Activated CD8-positive, alpha-beta T cell treated with anti-CD3 and anti-CD28 coated beads for 36 hours (primary cell): ENCODE measurements around the gene ITSN2. TPM values are rescaled to one million over a fixed set of nuclear protein-coding genes. Genes with fewer than 3 reads are reported as not detected.

Source experiments
- ATAC-seq: fragments of 200-7000 bp; cut with Tn5 transposase; one replicate; pipeline ENCODE4 v1.10.0; 2021; ENCODE audit warnings: mild to moderate bottlenecking, moderate library complexity
- CTCF ChIA-PET: fragments of 350-600 bp; sonication (Branson Sonifier 250); formaldehyde crosslinking; loops from one replicate; lab custom pipeline; 2021; ENCODE audit warnings: antibody characterized with exemption; lab: Charles Lee
- POLR2A ChIA-PET: fragments of 350-600 bp; sonication (Branson Sonifier 250); formaldehyde crosslinking; loops from one replicate; lab custom pipeline; 2021; ENCODE audit warnings: antibody characterized with exemption; lab: Charles Lee
- DNase-seq: peaks from one replicate; pipeline ENCODE4 v3.0.0-alpha.2; 2020
- H3K27ac Mint-ChIP-seq: one replicate; pipeline ENCODE4 v1.8.0; 2021; ENCODE audit warnings: mild to moderate bottlenecking, mixed read lengths
- H3K27me3 Mint-ChIP-seq: one replicate; pipeline ENCODE4 v1.8.0; 2021; ENCODE audit warnings: mixed read lengths
- H3K36me3 Mint-ChIP-seq: one replicate; pipeline ENCODE4 v1.8.0; 2021; ENCODE audit warnings: low read depth, mixed read lengths
- H3K4me1 Mint-ChIP-seq: one replicate; pipeline ENCODE4 v1.8.0; 2021; ENCODE audit warnings: low read depth, mixed read lengths
- H3K4me3 Mint-ChIP-seq: one replicate; pipeline ENCODE4 v1.8.0; 2021; ENCODE audit warnings: mild to moderate bottlenecking, moderate library complexity, mixed read lengths
- H3K9me3 Mint-ChIP-seq: one replicate; pipeline ENCODE4 v1.8.0; 2021; ENCODE audit warnings: mixed read lengths
- intact Hi-C: fragments of 100-400 bp; cut with micrococcal nuclease; formaldehyde crosslinking; loops from one replicate; pipeline ENCODE4 v1.10.0; 2022
- total RNA-seq, 2 experiments: library from RNA; stranded (reverse); gene quantifications; one replicate each; pipeline ENCODE4 v1.2.3, GENCODE V29; 2021
- TF ChIP-seq, protein P1 (sequence below): fragments of 200-600 bp; IDR thresholded peaks from one replicate; pipeline ENCODE4 v1.8.0; 2022; ENCODE audit warnings: antibody characterized with exemption, mild to moderate bottlenecking

Gene ITSN2
- total RNA-seq, 2 experiments from 2014 or later, result 44.0 to 48.6 TPM

DNA sequence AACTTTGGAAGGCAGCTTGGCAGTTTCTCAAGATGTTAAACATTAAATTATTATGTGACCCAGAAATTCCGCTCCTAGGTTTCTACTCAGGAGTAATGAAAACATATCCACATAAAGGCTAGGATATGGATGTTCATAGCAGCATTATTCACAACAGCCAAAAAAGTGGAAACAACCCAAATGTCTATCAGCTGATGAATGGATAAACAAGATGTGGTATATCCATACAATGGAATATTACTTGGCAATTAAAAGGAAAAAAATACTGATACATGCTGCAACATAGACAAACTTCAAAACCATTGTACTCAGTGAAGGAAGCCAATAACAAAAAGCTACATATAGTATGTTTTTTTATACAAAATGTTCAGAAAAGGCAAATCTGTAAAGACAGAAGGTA is 197.8 kb downstream of the ITSN2 start:
- ChIA-PET CTCF (interaction anchor here (1.6 to 3.2 kb wide), 5 partner anchors 9 to 338 kb away, joined by 4 to 21 read pairs (median 7); partner anchors contain the start of gene TP53I3), POLR2A (interaction anchor here (0.9 kb wide), 1 partner anchor 18 kb away, joined by 3 read pairs; no protein-coding TSS in a partner anchor)
- Mint-ChIP-seq H3K27ac (no peak overlapping the region), H3K4me3 (no peak overlapping the region), H3K36me3 (no peaks in the 10 kb centered on the region), H3K27me3 (no peaks in the 10 kb centered on the region), H3K4me1 (no peaks in the 10 kb centered on the region), H3K9me3 (no peaks in the 10 kb centered on the region)
- no peak for ATAC-seq
- intact Hi-C loops, result no loop called here
- TF ChIP-seq, protein P1, sequence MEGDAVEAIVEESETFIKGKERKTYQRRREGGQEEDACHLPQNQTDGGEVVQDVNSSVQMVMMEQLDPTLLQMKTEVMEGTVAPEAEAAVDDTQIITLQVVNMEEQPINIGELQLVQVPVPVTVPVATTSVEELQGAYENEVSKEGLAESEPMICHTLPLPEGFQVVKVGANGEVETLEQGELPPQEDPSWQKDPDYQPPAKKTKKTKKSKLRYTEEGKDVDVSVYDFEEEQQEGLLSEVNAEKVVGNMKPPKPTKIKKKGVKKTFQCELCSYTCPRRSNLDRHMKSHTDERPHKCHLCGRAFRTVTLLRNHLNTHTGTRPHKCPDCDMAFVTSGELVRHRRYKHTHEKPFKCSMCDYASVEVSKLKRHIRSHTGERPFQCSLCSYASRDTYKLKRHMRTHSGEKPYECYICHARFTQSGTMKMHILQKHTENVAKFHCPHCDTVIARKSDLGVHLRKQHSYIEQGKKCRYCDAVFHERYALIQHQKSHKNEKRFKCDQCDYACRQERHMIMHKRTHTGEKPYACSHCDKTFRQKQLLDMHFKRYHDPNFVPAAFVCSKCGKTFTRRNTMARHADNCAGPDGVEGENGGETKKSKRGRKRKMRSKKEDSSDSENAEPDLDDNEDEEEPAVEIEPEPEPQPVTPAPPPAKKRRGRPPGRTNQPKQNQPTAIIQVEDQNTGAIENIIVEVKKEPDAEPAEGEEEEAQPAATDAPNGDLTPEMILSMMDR, result no peak
- no peak for DNase-seq

DNA sequence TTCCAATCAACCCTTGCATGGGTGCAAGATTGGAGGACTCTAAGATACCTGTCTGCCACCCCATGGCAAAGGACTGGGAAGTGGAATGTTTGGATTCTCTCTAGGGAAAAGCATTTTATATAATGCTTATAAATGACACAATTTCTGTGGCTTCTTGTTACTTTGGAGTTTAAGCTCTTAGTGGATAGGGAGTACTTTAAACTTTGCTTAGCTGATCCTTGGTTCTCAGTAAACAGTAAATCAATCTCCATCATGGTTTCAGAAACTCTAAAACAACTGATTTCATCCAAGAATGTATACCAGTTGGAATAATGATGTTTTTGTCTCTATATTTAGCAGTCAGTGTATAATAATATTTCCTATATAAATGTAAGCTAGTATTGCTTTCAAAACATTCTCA is 199.6 kb downstream of the ITSN2 start:
- H3K27ac Mint-ChIP-seq, result no peak overlapping the region
- intact Hi-C loops, result no loop called here
- H3K36me3 Mint-ChIP-seq, result no peaks in the 10 kb centered on the region
- DNase-seq, result no peak
- no peaks in the 10 kb centered on the region for H3K27me3 Mint-ChIP-seq
- ChIA-PET POLR2A (interaction anchor here (0.6 kb wide), 1 partner anchor 137 kb away, joined by 3 read pairs; no protein-coding TSS in a partner anchor), CTCF (interaction anchor here (0.5 to 1.1 kb wide), 3 partner anchors 13 to 130 kb away, joined by 3 read pairs; no protein-coding TSS in a partner anchor)
- H3K4me1 Mint-ChIP-seq, result no peaks in the 10 kb centered on the region
- no peak overlapping the region for H3K4me3 Mint-ChIP-seq
- TF ChIP-seq, protein P1, result no peak
- no peak for ATAC-seq
- H3K9me3 Mint-ChIP-seq, result no peaks in the 10 kb centered on the region

DNA sequence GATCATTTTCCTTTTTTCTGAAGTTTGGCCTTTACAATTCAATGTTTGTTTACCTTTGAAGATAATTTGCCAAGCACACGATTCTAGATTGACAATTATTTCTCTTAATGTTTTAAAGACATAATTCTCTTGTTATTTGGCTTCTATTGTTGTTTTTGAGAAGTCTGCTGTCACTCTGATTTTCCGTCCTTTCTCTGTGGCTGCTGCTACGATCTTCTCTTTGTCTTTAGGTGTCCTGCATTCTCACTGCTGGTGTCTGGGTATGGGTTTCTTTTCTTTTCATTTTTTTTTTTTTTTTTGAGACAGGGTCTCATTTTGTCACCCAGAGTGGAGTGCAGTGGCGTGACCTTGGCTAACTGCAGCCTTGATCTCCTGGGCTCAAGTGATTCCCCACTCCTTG is 200.6 kb downstream of the ITSN2 start:
- TF ChIP-seq, protein P1, result no peak
- ATAC-seq (no peak), DNase-seq (no peak)
- Mint-ChIP-seq H3K27me3 (no peaks in the 10 kb centered on the region), H3K27ac (no peak overlapping the region), H3K4me1 (no peaks in the 10 kb centered on the region), H3K9me3 (no peaks in the 10 kb centered on the region), H3K4me3 (no peak overlapping the region), H3K36me3 (no peaks in the 10 kb centered on the region)
- intact Hi-C loops, result no loop called here
- CTCF ChIA-PET, result no interaction called here
- POLR2A ChIA-PET, result no interaction called here

DNA sequence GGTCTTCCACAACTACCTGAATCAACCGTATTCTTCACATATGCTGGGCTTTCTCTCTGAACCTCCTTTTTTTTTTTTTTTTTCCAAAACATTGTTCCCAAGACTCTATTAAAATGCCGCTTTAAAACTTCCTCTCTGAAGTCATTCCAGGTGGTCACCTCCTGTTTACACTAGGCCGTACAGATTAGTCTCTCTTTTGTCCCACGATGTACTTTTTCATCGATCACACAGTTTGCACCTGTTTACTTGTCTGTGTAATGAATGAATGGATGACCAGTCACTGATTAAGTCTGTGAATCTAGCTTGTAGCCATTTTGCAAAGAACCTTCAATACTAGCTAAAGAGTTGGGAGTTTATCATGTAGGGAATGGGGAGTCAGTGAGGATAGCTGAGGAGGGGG is 202.2 kb downstream of the ITSN2 start:
- ChIA-PET CTCF (interaction anchor here (0.9 kb wide), 1 partner anchor 73 kb away, joined by 3 read pairs; the partner anchor contains the start of gene TP53I3), POLR2A (no interaction called here)
- intact Hi-C loops, result no loop called here
- DNase-seq (no peak), ATAC-seq (no peak)
- Mint-ChIP-seq H3K27ac (no peak overlapping the region), H3K4me3 (no peak overlapping the region), H3K4me1 (no peaks in the 10 kb centered on the region), H3K27me3 (no peaks in the 10 kb centered on the region), H3K9me3 (no peaks in the 10 kb centered on the region), H3K36me3 (no peaks in the 10 kb centered on the region)
- TF ChIP-seq, protein P1, result no peak

DNA sequence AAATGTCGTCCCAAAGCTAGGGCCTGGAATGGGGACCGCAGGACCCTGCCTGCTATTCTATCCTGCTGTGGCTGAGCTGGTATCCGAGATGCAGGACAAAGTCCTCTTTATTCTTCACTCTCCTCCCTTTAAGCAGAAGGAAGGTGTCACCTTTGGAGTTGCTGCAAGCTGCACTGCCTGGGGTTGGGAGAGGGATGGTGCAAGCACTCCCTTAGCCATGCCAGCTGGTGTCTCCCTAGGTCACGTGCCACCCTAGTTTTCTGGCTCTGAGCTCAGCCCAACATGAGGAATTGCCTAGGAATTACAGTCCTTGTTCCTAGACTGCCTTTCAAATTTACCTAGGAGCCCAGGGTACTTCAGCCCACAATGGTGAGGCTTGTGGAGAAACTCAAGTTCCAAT is 206.9 kb downstream of the ITSN2 start:
- POLR2A ChIA-PET, result no interaction called here
- no peaks in the 10 kb centered on the region for H3K4me1 Mint-ChIP-seq
- H3K4me3 Mint-ChIP-seq, result no peak overlapping the region

More for the DNA sequence above, 206.9 kb downstream of the ITSN2 start:
- H3K36me3 Mint-ChIP-seq, result peaks cover 3% of the 10 kb centered on the region
- H3K27me3 Mint-ChIP-seq, result no peaks in the 10 kb centered on the region
- TF ChIP-seq, protein P1, result no peak
- CTCF ChIA-PET, result interaction anchor here (1.3 kb wide), 1 partner anchor 9 kb away, joined by 6 read pairs; no protein-coding TSS in a partner anchor
- intact Hi-C loops, result no loop called here
- H3K9me3 Mint-ChIP-seq, result peaks cover 6% of the 10 kb centered on the region
- DNase-seq (no peak), ATAC-seq (no peak)
- H3K27ac Mint-ChIP-seq, result no peak overlapping the region

Other genes with a start within 250 kb of the ITSN2 start
- gene PFN4, start 237.2 kb downstream of the ITSN2 start, total RNA-seq, result not detected
- gene FAM228B, start 237.1 kb downstream of the ITSN2 start, total RNA-seq, result 1 to 10 TPM; 4.5 to 5.7 TPM
- gene FAM228A, start 185.5 kb downstream of the ITSN2 start, total RNA-seq, result not detected
- 10 to 100 TPM; 16.8 to 17.1 TPM for gene NCOA1, start 130.7 kb upstream of the ITSN2 start, total RNA-seq